ENCODE results near the gene TMEM154.
A peak's percentile ranks its signal among the peaks of the same experiment; 100 is the strongest.
"Not testable (repeated sequence)": the region's sequence is repeated elsewhere in the genome, so short reads cannot be mapped to it uniquely, and the experiment has no call there.

Gene TMEM154

DNA sequence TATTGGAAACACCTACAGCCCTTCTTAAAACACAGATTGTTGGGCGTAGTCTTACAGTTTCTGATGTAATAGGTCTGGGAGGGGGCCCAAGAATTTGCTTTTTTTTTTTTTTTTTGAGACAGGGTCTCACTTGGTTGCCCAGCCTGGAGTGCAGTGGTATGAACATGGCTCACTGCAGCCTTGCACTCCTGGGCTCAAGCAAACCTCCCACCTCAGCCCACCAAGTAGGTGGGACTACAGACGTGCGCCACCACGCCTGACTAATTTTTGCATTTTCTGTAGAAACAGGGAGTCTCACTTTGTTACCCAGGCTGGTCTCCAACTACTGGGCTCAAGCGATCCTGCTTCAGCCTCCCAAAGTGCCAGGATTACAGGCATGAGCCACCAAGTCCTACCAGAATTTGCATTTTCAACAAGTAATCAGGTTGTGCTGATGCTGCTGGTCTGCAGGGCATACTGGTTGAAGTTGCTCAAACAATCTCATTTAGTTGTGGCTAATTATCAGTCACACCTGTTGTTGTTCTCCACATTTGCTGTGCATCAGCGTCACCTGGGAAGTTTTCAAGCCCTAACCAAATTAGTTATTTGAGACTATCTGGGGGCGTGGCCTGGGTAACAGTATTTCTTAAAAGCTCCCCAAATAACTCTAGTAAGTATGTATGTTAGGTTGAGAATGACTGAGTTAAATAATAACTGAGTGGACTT is 14.0 kb downstream of the TMEM154 start:
- DNase-seq = no peak

DNA sequence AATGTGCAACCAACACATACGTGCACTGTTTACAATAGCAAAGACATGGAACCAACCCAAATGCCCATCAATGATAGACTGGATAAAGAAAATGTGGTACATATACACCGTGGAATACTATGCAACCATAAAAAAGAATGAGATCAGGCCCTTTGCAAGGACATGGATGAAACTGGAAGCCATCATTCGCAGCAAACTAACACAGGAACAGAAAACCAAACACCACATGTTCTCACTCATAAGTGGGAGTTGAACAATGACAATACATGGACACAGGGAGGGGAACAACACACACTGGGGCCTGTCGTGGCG is 15.8 kb downstream of the TMEM154 start:
- not testable (repeated sequence) for DNase-seq

DNA sequence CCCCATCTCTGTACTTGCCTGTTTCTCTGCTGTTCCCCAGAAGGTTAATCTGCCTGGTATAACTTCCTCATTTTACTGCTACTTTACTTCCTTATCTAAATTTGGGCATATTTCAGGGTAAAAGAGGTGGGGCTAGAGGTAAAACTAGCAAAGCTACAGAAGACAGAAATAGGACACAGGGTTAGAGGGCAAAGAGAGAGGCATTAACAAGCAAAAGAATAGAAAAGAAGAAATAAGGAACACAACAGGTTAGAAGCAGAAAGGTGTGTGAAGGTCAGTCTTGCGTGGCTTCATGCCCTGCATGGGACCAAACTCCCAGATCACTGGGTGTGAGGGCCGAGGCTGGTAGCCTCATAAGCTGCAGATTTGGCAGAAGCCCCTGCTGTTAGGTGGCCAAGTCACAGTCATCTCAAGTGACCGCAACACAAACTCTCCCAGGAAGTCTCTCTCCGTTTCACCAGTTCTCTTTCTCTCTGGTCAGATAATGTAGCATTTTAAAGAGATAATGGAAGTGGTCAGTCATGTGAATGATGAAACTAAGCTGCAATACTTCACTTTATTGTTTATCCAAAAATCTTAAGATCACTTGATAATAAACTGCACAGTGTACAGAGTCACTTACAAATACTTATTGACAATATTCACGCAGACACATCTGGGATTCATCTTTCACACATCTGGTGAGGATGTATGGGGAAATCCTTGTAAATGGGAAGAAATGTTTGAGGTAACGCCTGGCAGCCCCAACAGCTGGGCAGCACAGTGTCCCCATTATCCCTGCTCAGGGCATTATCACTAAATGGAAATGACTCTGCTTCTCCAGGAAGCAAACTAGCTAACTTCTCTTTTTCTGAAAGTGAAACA is 16.4 kb downstream of the TMEM154 start:
- peak; percentile 89 for DNase-seq

DNA sequence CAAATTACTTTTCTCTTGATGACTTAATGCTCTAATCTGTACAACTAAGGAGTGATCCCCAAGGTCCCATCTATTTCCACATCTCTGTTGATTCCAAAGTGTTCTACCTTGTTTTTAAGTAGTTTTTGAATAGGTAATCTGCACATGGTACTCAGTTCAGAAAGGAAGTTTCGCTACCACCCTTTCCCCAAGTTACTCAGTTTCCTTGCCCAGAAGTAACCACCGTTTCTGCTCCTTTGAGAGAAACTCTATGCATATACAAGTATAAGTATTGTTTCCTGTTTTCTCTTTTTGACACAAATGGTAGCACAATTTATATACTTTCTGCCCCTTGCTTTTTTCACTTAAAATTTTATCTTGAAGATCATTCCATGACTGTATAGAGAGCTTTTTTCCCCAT is 18.1 kb downstream of the TMEM154 start:
- no peak for DNase-seq

DNA sequence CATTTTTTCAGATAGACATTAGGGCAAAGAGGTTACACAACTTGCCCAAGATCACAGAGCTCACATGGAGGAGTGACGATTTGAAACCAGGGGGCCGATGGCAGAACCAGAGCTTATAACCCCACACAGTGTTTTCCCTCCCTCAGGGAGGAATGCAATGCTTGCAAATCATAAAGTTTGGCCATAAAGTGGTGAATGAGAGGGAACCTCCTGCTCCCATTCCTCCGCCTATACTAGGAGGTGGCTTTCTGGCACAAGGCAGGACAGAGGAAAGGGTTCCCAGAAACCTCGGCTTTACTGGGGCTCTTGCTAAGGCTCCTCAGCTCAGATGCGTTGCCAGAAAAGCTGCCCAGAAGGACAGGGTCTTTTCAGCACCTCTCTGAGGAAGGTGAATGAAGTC is 19.3 kb downstream of the TMEM154 start:
- DNase-seq = no peak

DNA sequence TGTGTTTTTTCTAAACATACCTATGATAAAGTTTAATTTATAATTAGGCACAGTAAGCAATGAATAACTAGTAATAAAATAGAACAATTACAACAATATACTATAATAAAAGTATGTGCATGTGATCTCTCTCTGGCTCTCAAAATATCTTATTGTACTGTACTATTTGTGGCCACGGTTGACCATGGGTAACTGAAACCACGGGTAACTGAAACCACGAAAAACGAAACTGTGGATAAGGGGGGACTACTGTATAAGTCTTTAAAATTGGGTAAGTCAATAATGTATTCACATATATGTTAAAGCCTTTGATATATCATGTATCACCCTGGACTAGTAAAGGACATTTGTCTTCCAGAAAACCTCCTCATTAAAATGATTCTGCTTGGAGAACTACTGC is 20.0 kb downstream of the TMEM154 start:
- peak; percentile 44 for DNase-seq

DNA sequence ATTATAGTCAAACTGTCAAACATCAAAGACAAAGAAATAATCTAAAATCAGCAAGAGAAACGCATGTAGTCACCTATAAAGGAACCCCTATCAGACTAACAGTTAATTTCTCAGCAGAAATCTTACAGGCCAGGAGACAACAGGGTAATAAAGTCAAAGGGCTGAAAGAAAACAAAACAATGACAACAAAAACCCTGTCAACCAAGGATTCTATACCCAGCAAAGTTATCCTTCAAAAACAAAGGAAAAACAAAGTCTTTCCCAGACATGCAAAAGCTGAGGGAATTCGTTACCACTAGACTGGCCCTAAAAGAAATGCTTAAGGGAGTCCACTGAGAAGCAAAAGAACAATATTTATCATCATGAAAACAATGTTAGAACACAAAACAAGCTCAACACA is 22.1 kb downstream of the TMEM154 start:
- DNase-seq = no peak

DNA sequence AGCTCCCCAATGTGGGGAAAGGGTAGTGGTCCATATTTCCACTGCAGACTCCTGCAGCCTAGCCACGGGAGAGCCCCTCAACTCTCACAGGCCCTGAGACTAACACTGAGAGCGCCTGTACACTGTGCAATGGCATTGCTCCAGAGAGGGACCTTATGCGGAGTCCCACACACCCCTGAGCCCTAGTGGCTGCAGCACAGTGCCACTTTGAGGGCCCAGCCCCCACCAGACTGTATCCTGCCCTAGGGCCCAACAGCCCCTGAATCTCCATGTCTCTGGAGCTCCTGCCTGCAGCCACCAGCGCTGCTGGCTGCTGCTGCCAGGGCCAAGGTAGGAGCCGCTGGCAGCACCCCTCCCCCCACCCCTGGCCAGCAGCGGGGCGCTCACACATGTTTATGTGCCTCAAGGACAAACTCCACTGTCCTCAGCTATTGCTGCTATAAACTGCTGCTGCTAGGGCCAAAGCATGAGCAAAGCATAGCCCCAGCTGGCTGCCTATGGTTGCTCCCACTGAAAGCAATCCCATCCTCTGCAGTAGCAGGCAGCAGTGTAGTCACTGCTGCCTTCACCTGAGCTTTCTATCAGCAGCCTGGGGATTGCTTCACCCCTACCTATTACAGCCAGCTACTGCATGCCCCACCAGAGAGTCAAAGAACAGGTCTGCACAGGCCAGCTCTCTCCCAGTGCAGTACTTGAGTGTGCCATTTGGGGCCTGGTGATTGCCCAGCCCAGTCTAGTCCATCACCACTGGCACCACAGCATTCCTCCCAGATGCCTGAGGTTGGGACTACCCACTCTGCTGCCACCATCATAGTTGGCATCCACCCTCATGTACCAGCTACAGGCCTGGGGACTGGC is 24.3 kb downstream of the TMEM154 start:
- DNase-seq = no peak

DNA sequence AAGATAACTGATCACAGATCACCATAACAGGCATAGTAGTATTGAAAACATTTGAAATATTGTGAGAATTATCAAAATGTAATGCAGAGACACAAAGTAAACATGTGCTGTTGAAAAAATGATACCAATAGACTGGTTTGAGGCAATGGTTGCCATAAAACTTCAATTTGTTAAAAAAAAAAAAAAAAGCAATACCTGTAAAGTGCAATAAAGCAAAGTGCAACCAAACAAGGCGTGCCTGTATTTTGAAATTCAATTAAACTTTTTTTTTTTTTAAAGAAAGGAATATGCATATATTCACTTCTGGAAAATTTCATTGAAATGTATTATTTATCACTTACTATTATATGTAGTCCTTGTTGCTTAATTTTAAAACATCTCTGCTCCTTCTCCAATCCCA is 27.7 kb downstream of the TMEM154 start:
- no peak for DNase-seq

DNA sequence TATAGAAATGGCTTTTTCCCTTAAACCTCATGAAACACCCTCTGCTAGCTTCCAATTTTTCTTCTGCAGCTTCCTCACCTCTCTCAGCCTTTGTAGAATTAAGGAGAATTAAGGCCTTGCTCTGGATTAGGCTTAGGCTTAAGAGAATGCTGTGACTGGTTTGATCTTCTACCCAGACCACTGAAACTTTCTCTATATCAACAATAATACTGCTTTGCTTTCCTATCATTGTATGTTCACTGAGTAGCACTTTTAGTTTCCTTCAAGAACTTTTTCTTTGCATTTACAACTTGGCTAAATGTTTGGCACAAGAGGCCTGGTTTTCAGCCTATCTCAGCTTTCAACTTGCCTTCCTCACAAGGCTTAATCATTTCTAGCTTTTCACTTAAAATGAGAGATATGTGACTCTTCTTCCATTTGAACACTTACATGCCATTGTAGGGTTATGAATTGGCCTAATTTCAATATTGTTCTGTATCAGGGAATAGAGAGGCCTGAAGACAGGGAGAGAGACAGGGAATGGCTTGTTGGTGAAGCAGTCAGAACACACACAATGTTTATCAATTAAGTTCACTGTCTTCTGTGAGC is 28.2 kb downstream of the TMEM154 start:
- DNase-seq = no peak

DNA sequence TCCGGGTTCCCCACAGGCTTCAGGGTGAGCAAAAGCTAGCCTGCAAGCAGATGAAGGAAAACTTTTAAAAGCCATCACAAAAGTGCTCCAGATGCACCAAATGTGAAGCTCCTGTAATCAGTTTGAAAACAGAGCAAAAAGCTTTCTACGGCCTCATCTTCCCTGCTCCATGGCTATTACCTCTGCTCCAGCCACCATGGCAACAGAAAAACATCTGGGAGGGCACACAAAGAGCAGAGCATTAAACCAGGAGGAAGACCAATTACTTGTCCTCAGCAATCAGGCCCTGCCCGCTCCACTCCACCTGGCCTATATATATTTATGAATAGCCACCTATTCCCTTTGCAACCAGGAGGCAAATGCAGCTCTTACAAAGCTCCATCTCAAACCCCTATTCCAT is 33.6 kb downstream of the TMEM154 start:
- DNase-seq = no peak

DNA sequence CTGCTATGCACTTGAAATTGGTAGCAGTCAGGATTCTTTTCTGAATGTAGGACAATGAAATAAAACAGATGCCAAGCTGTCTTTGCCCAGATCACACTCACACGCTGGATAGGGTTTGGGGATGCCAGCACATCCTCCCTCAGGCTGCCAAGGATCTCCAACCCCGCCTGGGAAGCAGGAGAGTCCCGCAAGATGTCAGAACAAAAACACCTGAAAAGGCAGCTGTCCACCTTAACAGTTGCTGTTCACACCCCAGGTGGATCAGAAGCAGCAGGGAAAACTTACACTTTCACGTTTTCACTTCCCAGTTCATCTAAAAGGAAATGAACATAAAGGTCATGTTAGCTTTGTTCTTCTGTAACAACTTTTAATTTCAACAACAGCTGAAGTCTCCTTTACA is 35.7 kb downstream of the TMEM154 start:
- DNase-seq = no peak

DNA sequence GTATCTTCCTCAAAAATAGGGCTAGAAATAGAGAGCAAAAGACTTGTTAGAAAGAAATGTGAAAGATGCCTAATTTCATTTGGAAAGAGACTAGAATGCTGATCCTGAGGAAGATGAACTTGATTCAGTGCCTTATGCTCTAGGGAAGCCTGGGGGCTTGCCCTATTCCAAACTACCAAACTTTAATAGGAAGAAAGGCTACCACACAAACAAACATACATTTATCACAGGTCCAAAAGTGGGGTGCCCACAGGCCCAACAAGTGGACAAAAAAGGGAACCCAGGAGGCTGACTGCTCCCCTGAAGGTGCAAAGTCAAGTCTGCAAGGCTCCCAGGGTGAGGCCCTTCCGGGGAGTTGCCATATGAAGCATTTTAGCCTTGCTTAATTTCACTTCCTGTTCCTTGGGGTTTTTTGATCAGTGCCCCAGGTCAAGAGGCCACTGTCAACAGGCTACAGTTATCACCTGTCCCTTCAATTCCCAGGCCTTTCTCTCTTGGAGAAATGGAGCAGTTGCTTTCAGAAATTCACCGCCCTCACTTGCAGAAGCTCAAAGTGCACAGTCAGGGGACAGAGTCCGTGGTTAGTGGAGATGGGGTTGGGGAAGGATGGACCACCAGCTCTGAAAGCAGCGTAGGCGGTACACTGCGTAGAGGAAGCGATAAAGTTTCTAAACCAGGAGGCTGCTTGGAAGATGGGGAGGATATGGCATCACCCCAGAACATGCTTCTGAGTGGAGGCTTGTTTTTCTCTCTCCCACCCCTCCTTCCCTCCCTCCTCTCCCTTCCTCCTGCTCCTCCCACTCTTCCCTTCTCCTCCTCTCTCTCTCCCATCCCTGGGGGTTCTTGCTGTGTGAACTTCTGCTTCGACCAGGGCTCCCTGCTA is 36.4 kb downstream of the TMEM154 start:
- peak; percentile 40 for DNase-seq

DNA sequence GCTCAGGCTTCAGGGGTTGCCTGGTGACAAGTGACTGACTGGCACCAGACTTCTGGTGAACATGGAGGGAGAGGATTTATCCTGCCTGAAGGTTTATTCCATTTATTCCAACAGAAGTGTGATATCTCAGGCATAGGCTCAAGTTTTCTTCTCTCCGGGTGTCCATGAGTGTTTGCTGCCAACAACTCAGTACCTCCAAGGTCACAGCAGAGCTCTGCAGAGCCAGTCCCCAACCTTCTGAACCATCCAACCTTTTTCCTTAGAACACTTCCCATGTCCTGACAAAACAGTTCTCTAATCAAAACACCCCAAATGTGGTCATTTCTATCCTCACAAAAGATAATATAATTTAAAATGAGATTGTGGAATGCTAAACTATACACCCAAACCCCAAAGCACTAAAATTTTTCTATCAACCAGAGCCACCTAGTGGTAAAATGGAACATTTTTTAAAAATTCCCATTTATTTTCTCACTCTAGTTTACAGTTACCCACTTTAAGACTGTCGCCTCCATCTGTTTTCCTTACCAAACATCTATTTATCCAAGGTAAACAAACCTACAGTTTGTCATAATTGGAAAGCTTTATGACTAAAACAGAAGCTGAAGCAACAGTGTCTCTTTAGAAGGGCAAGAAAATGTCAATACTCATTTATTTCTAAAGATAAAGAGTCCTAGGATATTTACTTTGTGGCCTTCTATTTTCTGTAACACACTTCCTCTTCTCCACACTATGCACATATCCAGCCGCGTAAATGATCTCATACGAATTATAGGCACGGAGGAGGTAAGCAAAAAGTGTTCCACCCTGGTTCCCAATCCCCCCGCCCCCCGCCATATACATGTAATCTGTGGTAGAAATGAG is 39.5 kb downstream of the TMEM154 start:
- DNase-seq = peak; percentile 65

DNA sequence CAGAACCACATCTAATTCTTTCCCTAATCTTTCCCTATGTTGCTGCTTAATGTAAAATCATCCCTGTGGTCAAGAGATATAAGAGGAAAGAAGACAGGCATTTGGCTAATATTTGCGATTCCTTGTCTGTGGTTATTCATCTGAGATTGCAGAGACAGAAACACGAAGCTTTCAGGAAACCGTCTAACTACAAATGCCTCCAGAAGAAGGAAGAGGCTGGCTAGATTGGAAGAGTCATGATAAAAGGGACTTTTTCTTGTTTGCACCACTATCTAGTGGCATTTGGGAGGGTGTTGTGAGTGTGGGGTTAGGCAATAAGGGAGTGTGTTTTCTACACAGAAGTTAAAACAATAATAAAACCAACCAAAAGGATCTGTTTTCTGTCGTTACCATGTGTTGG is 43.9 kb downstream of the TMEM154 start:
- DNase-seq = peak; percentile 45

DNA sequence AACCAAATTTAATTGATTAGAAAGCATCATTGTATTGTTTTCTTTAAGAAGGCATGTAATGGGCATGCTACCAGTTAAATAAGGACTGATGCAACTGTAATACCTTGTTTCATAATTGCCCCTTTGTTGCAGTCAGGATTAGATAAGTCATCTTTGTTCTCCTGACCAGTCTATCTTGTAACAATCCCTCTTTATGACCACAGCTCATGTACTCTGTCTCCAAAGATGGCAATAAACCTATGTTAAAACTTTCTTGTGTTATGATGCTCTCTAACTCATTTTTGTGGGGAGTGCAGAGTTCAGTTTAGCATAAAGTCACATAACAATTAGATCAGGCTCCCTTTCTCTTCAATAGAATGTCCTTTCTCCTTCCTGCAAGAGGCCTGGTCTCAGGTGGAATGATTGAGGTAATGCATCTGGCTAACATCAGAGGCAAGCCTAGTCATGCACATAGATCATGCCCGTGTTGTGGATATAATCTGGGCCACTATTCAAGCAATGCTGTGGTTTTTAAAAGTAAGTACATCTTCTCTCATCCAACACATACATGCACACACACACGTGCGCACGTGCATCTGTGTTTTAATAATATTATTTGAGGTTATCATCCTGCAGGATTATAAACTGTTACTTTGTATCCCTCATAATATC is 45.6 kb downstream of the TMEM154 start:
- peak; percentile 59 for DNase-seq

DNA sequence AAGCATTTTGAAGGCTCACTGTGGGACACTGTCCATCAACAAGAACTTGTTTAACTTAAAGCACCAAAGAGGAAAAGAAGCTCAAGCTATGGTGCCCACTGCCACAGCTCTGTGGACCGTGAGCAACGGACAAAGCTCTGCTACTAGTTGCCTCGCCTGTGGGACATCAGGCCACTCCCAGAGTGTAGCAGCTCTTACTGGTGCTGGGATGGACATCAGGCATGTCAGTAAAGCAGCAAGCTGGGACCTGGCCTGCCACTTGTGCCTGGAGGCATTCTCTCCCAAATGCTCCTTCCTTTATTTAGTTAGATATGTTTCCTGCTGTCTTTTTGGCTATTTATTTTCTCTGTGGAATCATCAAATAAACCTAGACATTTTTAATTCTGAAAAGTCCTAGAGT is 46.7 kb downstream of the TMEM154 start:
- no peak for DNase-seq

DNA sequence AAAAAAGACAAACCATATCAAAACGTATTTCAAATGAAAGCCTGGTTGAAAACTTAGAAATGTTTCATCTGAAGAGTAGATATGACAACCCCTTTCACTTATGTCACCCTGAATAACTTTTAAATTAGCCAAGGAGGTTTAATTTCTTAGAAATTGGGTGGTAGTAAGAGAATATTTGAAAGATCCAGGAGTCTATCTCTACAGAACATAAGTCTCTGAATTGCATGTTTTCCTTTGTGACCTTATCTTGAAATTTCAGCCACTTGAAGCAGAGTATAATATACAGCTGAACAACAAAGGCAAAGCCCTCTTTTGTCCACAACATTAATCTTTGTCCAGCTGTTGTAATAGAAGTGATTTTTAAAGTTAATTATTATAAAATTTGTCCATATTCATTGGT is 49.5 kb downstream of the TMEM154 start:
- peak; percentile 90 for DNase-seq

DNA sequence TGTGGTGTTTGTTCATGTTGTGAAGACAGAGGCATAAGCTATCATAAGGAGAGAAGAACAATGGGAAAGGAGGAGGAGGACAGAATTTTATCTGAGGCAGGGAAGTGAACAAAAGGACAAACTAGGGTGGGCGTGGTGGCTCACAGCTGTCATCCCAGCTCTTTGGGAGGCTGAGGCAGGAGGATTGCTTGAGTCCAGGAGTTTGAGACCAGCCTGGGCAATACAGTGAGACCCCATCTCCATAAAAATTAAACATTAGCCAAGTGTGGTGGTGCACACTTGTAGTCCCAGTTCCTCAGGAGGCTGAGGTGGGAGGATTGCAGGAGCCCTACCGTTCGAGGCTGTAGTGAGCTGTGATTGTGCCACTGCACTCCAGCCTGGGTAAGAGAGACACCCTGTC is 49.9 kb downstream of the TMEM154 start:
- DNase-seq = no peak

DNA sequence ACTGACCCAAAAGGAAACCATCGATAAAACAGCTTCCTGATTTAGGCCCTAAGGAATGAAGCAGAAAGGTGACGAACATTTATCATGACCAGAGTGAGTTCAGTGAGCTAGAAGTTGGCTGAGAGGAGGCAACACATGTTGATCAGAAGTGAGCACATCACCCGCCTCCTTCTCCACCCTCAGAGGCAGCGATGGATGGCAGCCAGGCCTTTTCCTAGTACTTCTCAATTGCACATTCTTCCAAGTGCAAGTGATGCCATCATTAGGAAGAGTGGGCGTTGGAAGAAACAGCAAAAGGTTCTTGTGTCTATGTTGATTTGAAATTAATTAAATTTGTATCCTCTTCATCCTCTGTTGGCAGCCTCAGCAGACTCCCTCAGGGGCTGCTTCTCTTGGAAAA is 51.7 kb downstream of the TMEM154 start:
- DNase-seq = no peak

DNA sequence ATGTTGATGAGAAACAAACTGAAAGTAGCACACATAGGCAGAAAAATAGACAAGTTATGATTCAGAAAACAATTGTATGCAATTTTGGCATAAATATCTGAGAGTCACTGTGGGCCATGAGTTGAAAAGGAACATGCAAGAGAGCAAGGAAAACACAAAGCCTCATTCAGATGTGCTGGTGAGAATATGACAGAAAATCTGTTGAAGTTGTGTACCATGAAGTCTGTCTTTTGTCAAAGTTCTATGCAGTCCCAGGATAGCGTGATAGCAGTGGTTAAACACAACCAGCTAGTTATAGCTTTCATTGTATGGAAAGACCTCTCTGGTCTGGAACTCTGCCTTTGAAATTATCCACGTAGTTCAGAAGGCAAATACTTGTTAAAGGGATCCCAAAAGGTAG is 53.0 kb downstream of the TMEM154 start:
- no peak for DNase-seq

All from hematopoietic multipotent progenitor cell treated with erythropoietin and hydrocortisone succinate and interleukin-3 and kit ligand, for 4 days (in vitro differentiated cells).